OCI-LY3 (cell line): ENCODE results near the gene CDH5.

Experiments used
- H2AFZ ChIP-seq: fragments of 200-600, 300-600 bp; shearing (Covaris generic); 2 replicates; pipeline ENCODE4 v1.6.0; 2014; ENCODE audit warnings: antibody characterized with exemption, low read depth, low read length
- H3K27ac ChIP-seq: fragments of 200-600, 300-600 bp; sonication (generic); 2 replicates; pipeline ENCODE4 v1.5.1; 2014; ENCODE audit warnings: mild to moderate bottlenecking, low read length, moderate library complexity, mixed read lengths
- H3K27me3 ChIP-seq: fragments of 200-600, 300-600 bp; sonication (generic); 2 replicates; pipeline ENCODE4 v1.6.1; 2014; ENCODE audit warnings: low read depth, low read length, mixed read lengths
- H3K36me3 ChIP-seq: fragments of 200-600, 300-600 bp; sonication (generic); replicated peaks from 2 replicates; pipeline ENCODE3; 2014; ENCODE audit warnings: low read depth, low read length, mixed read lengths
- H3K4me1 ChIP-seq: fragments of 300-600, 200-600 bp; sonication (generic); 2 replicates; pipeline ENCODE4 v1.6.1; 2014; ENCODE audit warnings: low read length, mixed read lengths
- H3K4me2 ChIP-seq: fragments of 200-600, 300-600 bp; sonication (generic); 2 replicates; pipeline ENCODE4 v1.6.1; 2014; ENCODE audit warnings: low read length, mixed read lengths
- H3K4me3 ChIP-seq: fragments of 300-600, 200-600 bp; sonication (generic); 2 replicates; pipeline ENCODE4 v1.5.1; 2014; ENCODE audit warnings: antibody characterized with exemption, mild to moderate bottlenecking, low read length, moderate library complexity
- H3K79me2 ChIP-seq: fragments of 300-600, 200-600 bp; shearing (Covaris generic); 2 replicates; pipeline ENCODE4 v1.6.1; 2014; ENCODE audit warnings: mild to moderate bottlenecking, low read length, mixed read lengths
- H3K9ac ChIP-seq: fragments of 300-600, 200-600 bp; shearing (Covaris generic); 2 replicates; pipeline ENCODE4 v1.6.0; 2014; ENCODE audit warnings: mild to moderate bottlenecking, low read length, moderate library complexity
- H3K9me3 ChIP-seq: fragments of 200-600, 300-600 bp; shearing (Covaris generic); 2 replicates; pipeline ENCODE4 v1.6.1; 2014; ENCODE audit warnings: low read length, mixed read lengths; ENCODE audit not compliant: insufficient read depth
- H4K20me1 ChIP-seq: fragments of 200-600, 300-600 bp; sonication (generic); 2 replicates; pipeline ENCODE4 v1.6.1; 2016; ENCODE audit warnings: low read length, mixed read lengths; ENCODE audit not compliant: insufficient read depth
- CTCF ChIP-seq: fragments of 200-600, 300-600 bp; sonication (generic); IDR thresholded peaks from 2 replicates; pipeline ENCODE4 v1.5.1; 2014; ENCODE audit warnings: antibody characterized with exemption, low read length, low read depth
- EZH2phosphoT487 ChIP-seq: fragments of 200-600 bp; shearing (Covaris generic); IDR thresholded peaks from 2 replicates; pipeline ENCODE4 v1.6.1; 2018; ENCODE audit warnings: antibody characterized with exemption, mixed run types, low read depth

Gene CDH5

GRCh38 chr16:66420396-66420795, 53.9 kb downstream of the CDH5 start:
- TF ChIP-seq CTCF (no peak), EZH2phosphoT487 (no peak)
- no peak overlapping the region for H2AFZ ChIP-seq
- H3K27ac ChIP-seq: no peak overlapping the region
- H3K9ac ChIP-seq: no peak overlapping the region
- no peaks in the 10 kb centered on the region for H4K20me1 ChIP-seq
- H3K27me3 ChIP-seq: peaks cover 6% of the 10 kb centered on the region; the same call in 1 of the 2 replicates
- no peaks in the 10 kb centered on the region for H3K79me2 ChIP-seq
- no peak overlapping the region for H3K4me2 ChIP-seq
- H3K36me3 ChIP-seq: no peaks in the 10 kb centered on the region
- no peaks in the 10 kb centered on the region for H3K9me3 ChIP-seq
- H3K4me3 ChIP-seq: no peak overlapping the region
- H3K4me1 ChIP-seq: peaks cover 11% of the 10 kb centered on the region

- TF ChIP-seq EZH2phosphoT487 (no peak), CTCF (no peak)
- H3K9ac ChIP-seq: no peak overlapping the region
- H3K27ac ChIP-seq: no peak overlapping the region
- H2AFZ ChIP-seq: no peak overlapping the region
- H3K4me3 ChIP-seq: no peak overlapping the region
- H3K9me3 ChIP-seq: no peaks in the 10 kb centered on the region
- no peaks in the 10 kb centered on the region for H3K79me2 ChIP-seq
- peaks cover 6% of the 10 kb centered on the region; the same call in 1 of the 2 replicates for H3K27me3 ChIP-seq
- no peaks in the 10 kb centered on the region for H4K20me1 ChIP-seq
- peaks cover 11% of the 10 kb centered on the region for H3K4me1 ChIP-seq
- no peaks in the 10 kb centered on the region for H3K36me3 ChIP-seq
- no peak overlapping the region for H3K4me2 ChIP-seq
Measured at GRCh38 chr16:66421891-66422290, 55.4 kb downstream of the CDH5 start.

GRCh38 chr16:66422366-66422765, 55.9 kb downstream of the CDH5 start:
- Histone ChIP-seq H2AFZ (no peak overlapping the region), H3K4me2 (no peak overlapping the region), H3K79me2 (no peaks in the 10 kb centered on the region), H3K9ac (no peak overlapping the region), H3K4me1 (peaks cover 11% of the 10 kb centered on the region), H3K27me3 (peaks cover 6% of the 10 kb centered on the region; the same call in 1 of the 2 replicates), H4K20me1 (no peaks in the 10 kb centered on the region), H3K36me3 (no peaks in the 10 kb centered on the region), H3K27ac (no peak overlapping the region), H3K9me3 (no peaks in the 10 kb centered on the region), H3K4me3 (no peak overlapping the region)
- no peak for TF ChIP-seq CTCF
- no peak for TF ChIP-seq EZH2phosphoT487

- no peak overlapping the region for H3K4me3 ChIP-seq
- H3K9ac ChIP-seq: no peak overlapping the region
- TF ChIP-seq CTCF (no peak), EZH2phosphoT487 (no peak)
- H3K9me3 ChIP-seq: no peaks in the 10 kb centered on the region
- H3K36me3 ChIP-seq: no peaks in the 10 kb centered on the region
- no peak overlapping the region for H3K4me2 ChIP-seq
- no peaks in the 10 kb centered on the region for H3K79me2 ChIP-seq
- H3K27me3 ChIP-seq: peaks cover 6% of the 10 kb centered on the region; the same call in 1 of the 2 replicates
- H4K20me1 ChIP-seq: no peaks in the 10 kb centered on the region
- H3K4me1 ChIP-seq: peaks cover 6% of the 10 kb centered on the region
- no peak overlapping the region for H2AFZ ChIP-seq
- no peak overlapping the region for H3K27ac ChIP-seq
Measured at GRCh38 chr16:66423177-66423576, 56.7 kb downstream of the CDH5 start.
